Neural progenitor cell (in vitro differentiated cells): ENCODE data around the gene ZNF574. TPM values are rescaled to one million over a fixed set of nuclear protein-coding genes. Genes with fewer than 3 reads are reported as not detected.

Experiments used
- DNase-seq: peaks from one replicate; pipeline ENCODE4 v3.0.0-alpha.2; 2016; ENCODE audit warnings: low spot score
- H2AFZ ChIP-seq: fragments of 200-600 bp; sonication (generic); replicated peaks from 2 replicates; pipeline ENCODE4 v1.6.1; 2016; ENCODE audit warnings: antibody characterized with exemption
- H3F3A ChIP-seq: fragments of 200-600 bp; sonication (generic); 2 replicates; pipeline ENCODE4 v1.6.1; 2016; ENCODE audit warnings: antibody characterized with exemption, low read depth
- H3K27ac ChIP-seq: fragments of 200-600 bp; sonication (generic); 2 replicates; pipeline ENCODE4 v1.5.1; 2016; ENCODE audit warnings: mild to moderate bottlenecking
- H3K27me3 ChIP-seq: fragments of 200-600 bp; sonication (generic); 2 replicates; pipeline ENCODE4 v1.6.1; 2016; ENCODE audit warnings: mild to moderate bottlenecking, moderate library complexity
- H3K36me3 ChIP-seq: fragments of 200-600 bp; sonication (generic); 2 replicates; pipeline ENCODE4 v1.5.1; 2016
- H3K4me1 ChIP-seq: fragments of 200-600 bp; sonication (generic); 2 replicates; pipeline ENCODE4 v1.6.1; 2016; ENCODE audit warnings: mixed run types
- H3K4me2 ChIP-seq: fragments of 200-600 bp; sonication (generic); 2 replicates; pipeline ENCODE4 v1.6.1; 2016
- H3K4me3 ChIP-seq: fragments of 200-600 bp; sonication (generic); 2 replicates; pipeline ENCODE4 v1.5.1; 2016
- H3K79me2 ChIP-seq: fragments of 200-600 bp; sonication (generic); 2 replicates; pipeline ENCODE4 v1.6.1; 2016; ENCODE audit warnings: low read depth
- H3K9ac ChIP-seq: fragments of 200-600 bp; sonication (generic); 2 replicates; pipeline ENCODE4 v1.6.1; 2016
- H3K9me3 ChIP-seq: fragments of 200-600 bp; sonication (generic); 2 replicates; pipeline ENCODE4 v1.5.1; 2016; ENCODE audit warnings: low read depth
- H4K20me1 ChIP-seq: fragments of 200-600 bp; sonication (generic); 2 replicates; pipeline ENCODE4 v1.6.1; 2016; ENCODE audit warnings: low read depth
- H3K27ac Mint-ChIP-seq: 3 replicates; pipeline ENCODE4 v1.8.0; 2021; ENCODE audit warnings: mixed read lengths
- H3K27me3 Mint-ChIP-seq: 2 replicates; pipeline ENCODE4 v1.8.0; 2022; ENCODE audit warnings: low read depth, mild to moderate bottlenecking, inconsistent platforms, moderate library complexity, mixed read lengths; ENCODE audit not compliant: insufficient read depth
- H3K36me3 Mint-ChIP-seq: 3 replicates; pipeline ENCODE4 v1.8.0; 2021; ENCODE audit warnings: mixed read lengths
- H3K4me1 Mint-ChIP-seq: 3 replicates; pipeline ENCODE4 v1.8.0; 2021; ENCODE audit warnings: mixed read lengths
- H3K4me3 Mint-ChIP-seq: 3 replicates; pipeline ENCODE4 v1.8.0; 2021; ENCODE audit warnings: mild to moderate bottlenecking, moderate library complexity, mixed read lengths
- H3K9me3 Mint-ChIP-seq: 3 replicates; pipeline ENCODE4 v1.8.0; 2020; ENCODE audit warnings: mixed read lengths
- CTCF ChIP-seq: fragments of 200-600 bp; sonication (generic); IDR thresholded peaks from 2 replicates; pipeline ENCODE4 v1.5.1; 2017; ENCODE audit warnings: antibody characterized with exemption, mild to moderate bottlenecking
- EZH2 ChIP-seq: fragments of 200-600 bp; sonication (generic); IDR thresholded peaks from 2 replicates; pipeline ENCODE4 v1.6.1; 2017; ENCODE audit warnings: antibody characterized with exemption, mild to moderate bottlenecking, moderate library complexity
- EZH2phosphoT487 ChIP-seq: fragments of 200-600 bp; sonication (generic); IDR thresholded peaks from 2 replicates; pipeline ENCODE4 v1.6.1; 2017; ENCODE audit warnings: antibody characterized with exemption
- total RNA-seq: library from RNA; depleted of rRNA; stranded (reverse); fragments of >200 nt; gene quantifications from 2 replicates; pipeline ENCODE4 v1.2.3, GENCODE V29; 2015; ENCODE audit warnings: low replicate concordance

The ZNF574 gene
- total RNA-seq, 1 donor from 2014 or later = 13.4 TPM

GRCh38 chr19:42086188-42086736 lies 10.3 kb downstream of the ZNF574 start:
- no peak overlapping the region for H2AFZ ChIP-seq
- peaks cover 8% of the 10 kb centered on the region for H3K4me1 Mint-ChIP-seq
- no peak overlapping the region for H3K27ac Mint-ChIP-seq
- no peak overlapping the region for H3K4me3 ChIP-seq
- no peaks in the 10 kb centered on the region for H3K9me3 ChIP-seq
- peaks cover 5% of the 10 kb centered on the region for H3K27me3 Mint-ChIP-seq
- peaks cover 11% of the 10 kb centered on the region for H3K36me3 Mint-ChIP-seq
- peaks cover 12% of the 10 kb centered on the region for H3K79me2 ChIP-seq
- H3K27ac ChIP-seq = no peak overlapping the region
- peaks cover 28% of the 10 kb centered on the region for H3F3A ChIP-seq
- H3K4me2 ChIP-seq = no peak overlapping the region
- H4K20me1 ChIP-seq = peaks cover 16% of the 10 kb centered on the region
- H3K36me3 ChIP-seq = no peaks in the 10 kb centered on the region
- H3K27me3 ChIP-seq = no peaks in the 10 kb centered on the region
- no peaks in the 10 kb centered on the region for H3K9me3 Mint-ChIP-seq
- no peak overlapping the region for H3K4me3 Mint-ChIP-seq
- H3K4me1 ChIP-seq = peaks cover 5% of the 10 kb centered on the region
- DNase-seq = no peak
- H3K9ac ChIP-seq = no peak overlapping the region
- TF ChIP-seq EZH2phosphoT487 (no peak), EZH2 (no peak), CTCF (no peak)

- no peak overlapping the region for H2AFZ ChIP-seq
- Mint-ChIP-seq H3K4me3 (peak overlapping the region; percentile 41), H3K27me3 (peaks cover 5% of the 10 kb centered on the region), H3K9me3 (no peaks in the 10 kb centered on the region), H3K27ac (peak overlapping the region; percentile 60), H3K4me1 (peaks cover 8% of the 10 kb centered on the region), H3K36me3 (peaks cover 4% of the 10 kb centered on the region)
- no peak for DNase-seq
- TF ChIP-seq EZH2 (no peak), EZH2phosphoT487 (no peak), CTCF (no peak)
- H3K27me3 ChIP-seq = no peaks in the 10 kb centered on the region
- no peak overlapping the region for H3K27ac ChIP-seq
- peaks cover 21% of the 10 kb centered on the region for H3F3A ChIP-seq
- peaks cover 5% of the 10 kb centered on the region for H3K79me2 ChIP-seq
- peaks cover 5% of the 10 kb centered on the region for H3K4me1 ChIP-seq
- H4K20me1 ChIP-seq = peaks cover 9% of the 10 kb centered on the region
- peak overlapping the region; percentile 22 for H3K4me2 ChIP-seq
- no peaks in the 10 kb centered on the region for H3K9me3 ChIP-seq
- H3K4me3 ChIP-seq = no peak overlapping the region
- no peaks in the 10 kb centered on the region for H3K36me3 ChIP-seq
- no peak overlapping the region for H3K9ac ChIP-seq
Measured at GRCh38 chr19:42086770-42087550, 11.0 kb downstream of the ZNF574 start.

GRCh38 chr19:42088471-42089190 lies 12.7 kb downstream of the ZNF574 start:
- peaks cover 11% of the 10 kb centered on the region for H3K27me3 Mint-ChIP-seq
- no peaks in the 10 kb centered on the region for H3K9me3 ChIP-seq
- TF ChIP-seq EZH2 (no peak), CTCF (no peak), EZH2phosphoT487 (no peak)
- peaks cover 17% of the 10 kb centered on the region for H3F3A ChIP-seq
- peaks cover 5% of the 10 kb centered on the region for H3K4me1 ChIP-seq
- peak overlapping the region; percentile 85 for H2AFZ ChIP-seq
- peaks cover 11% of the 10 kb centered on the region for H3K4me1 Mint-ChIP-seq
- H3K9ac ChIP-seq = no peak overlapping the region
- no peaks in the 10 kb centered on the region for H3K79me2 ChIP-seq
- no peak overlapping the region for H3K27ac ChIP-seq
- peaks cover 4% of the 10 kb centered on the region for H3K36me3 Mint-ChIP-seq
- DNase-seq = no peak
- H3K27me3 ChIP-seq = no peaks in the 10 kb centered on the region
- no peak overlapping the region for H3K4me2 ChIP-seq
- no peaks in the 10 kb centered on the region for H3K9me3 Mint-ChIP-seq
- H3K36me3 ChIP-seq = no peaks in the 10 kb centered on the region
- H3K4me3 ChIP-seq = no peak overlapping the region
- peak overlapping the region; percentile 30 for H3K27ac Mint-ChIP-seq
- H3K4me3 Mint-ChIP-seq = no peak overlapping the region
- no peaks in the 10 kb centered on the region for H4K20me1 ChIP-seq
